Urinary bladder (tissue), 4 donors: ENCODE results near the gene NOS2. TPM values are rescaled to one million over a fixed set of nuclear protein-coding genes. Genes with fewer than 3 reads are reported as not detected.
"Not testable (repeated sequence)": the region's sequence is repeated elsewhere in the genome, so short reads cannot be mapped to it uniquely, and the experiment has no call there.

Source experiments
- DNase-seq: peaks from one replicate; pipeline ENCODE4 v3.0.0-alpha.2; 2015; ENCODE audit errors: extremely low spot score
- H3K27ac ChIP-seq: one replicate; pipeline ENCODE4 v1.5.1; 2013; ENCODE audit warnings: low read depth, mild to moderate bottlenecking, moderate library complexity
- H3K36me3 ChIP-seq: one replicate; pipeline ENCODE4 v1.6.1; 2013; ENCODE audit warnings: mild to moderate bottlenecking, moderate library complexity; ENCODE audit not compliant: insufficient read depth
- H3K4me1 ChIP-seq: one replicate; pipeline ENCODE4 v1.6.1; 2013; ENCODE audit warnings: mild to moderate bottlenecking, moderate library complexity; ENCODE audit not compliant: insufficient read depth
- H3K4me3 ChIP-seq: one replicate; pipeline ENCODE4 v1.5.1; 2013; ENCODE audit warnings: low read depth, low read length
- WGBS: extraction: QIAGEN DNeasy Blood & Tissue Kit; methylation state at CpG from one replicate; pipeline ENCODE4 v1.1.7; 2013; 5-methylcytosine and 5-hydroxymethylcytosine counted together
- polyA plus RNA-seq: library from polyadenylated mRNA; stranded (reverse); fragments of 200-250 nt; gene quantifications from one replicate; pipeline ENCODE4 v1.2.3, GENCODE V29; 2013
- total RNA-seq: library from RNA; depleted of rRNA; stranded (reverse); fragments of >200 nt; gene quantifications from one replicate; pipeline ENCODE4 v1.2.3, GENCODE V29; 2014
- donor health status: healthy with polysubstance abuse.
- donor health status: healthy.

Gene NOS2
- total and polyA plus RNA-seq, 2 donors: 0.14 to 0.26 TPM

DNA sequence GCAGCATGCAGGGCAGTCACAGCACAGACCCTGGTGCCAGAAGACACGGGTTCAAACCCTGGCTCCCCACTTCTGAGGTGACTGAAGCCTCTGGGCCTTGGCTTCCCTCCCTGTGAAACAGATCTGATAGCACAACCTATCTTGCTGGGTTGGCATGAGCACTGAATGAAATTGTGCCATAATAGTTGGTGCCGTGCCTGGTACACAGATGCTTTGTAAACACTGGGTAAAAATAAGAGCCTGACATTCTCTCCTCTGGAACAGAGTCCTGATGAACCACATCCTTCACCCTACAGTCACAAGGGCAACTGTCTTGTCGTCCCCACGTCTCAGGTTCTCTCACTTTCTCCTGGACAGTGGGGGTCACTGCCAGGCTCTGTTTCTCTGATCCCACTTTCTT, 35.7 kb downstream of the NOS2 start:
- H3K4me3 ChIP-seq: no peak overlapping the region
- H3K4me1 ChIP-seq: no peaks in the 10 kb centered on the region
- WGBS: 83% methylated on average over 4 of the region's 4 CpGs

GRCh38 chr17:27762527-27763305, 37.6 kb downstream of the NOS2 start:
- 79% methylated on average over 12 of the region's 12 CpGs for WGBS
- Histone ChIP-seq H3K27ac (no peak overlapping the region), H3K4me3 (no peak overlapping the region), H3K4me1 (no peaks in the 10 kb centered on the region), H3K36me3 (no peaks in the 10 kb centered on the region)
- DNase-seq: no peak

More for the DNA sequence above, 35.7 kb downstream of the NOS2 start:
- no peak for DNase-seq
- H3K36me3 ChIP-seq: no peaks in the 10 kb centered on the region
- H3K27ac ChIP-seq: no peak overlapping the region

DNA sequence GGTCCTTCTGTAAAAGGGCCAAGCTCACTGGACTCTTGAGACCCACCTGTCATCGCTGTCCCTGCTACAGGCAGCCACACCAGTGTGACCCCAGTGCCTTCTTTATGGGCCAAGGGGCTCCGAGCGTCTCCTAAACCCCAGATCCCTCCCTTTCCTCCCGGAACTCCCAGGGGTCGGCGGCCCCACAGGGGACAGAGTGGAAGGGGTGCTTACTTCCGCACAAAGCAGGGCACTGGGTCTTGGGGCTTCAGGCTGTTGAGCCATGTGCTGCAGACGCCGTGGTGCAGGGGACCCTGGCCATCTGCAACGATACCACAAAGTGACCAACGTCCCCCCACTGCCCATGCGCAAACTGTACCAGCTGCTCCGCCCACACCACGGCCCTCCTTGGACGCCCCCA, 39.4 kb downstream of the NOS2 start:
- WGBS: 77% methylated on average over 14 of the region's 15 CpGs
- H3K36me3 ChIP-seq, H3K27ac ChIP-seq: not testable (repeated sequence)

DNA sequence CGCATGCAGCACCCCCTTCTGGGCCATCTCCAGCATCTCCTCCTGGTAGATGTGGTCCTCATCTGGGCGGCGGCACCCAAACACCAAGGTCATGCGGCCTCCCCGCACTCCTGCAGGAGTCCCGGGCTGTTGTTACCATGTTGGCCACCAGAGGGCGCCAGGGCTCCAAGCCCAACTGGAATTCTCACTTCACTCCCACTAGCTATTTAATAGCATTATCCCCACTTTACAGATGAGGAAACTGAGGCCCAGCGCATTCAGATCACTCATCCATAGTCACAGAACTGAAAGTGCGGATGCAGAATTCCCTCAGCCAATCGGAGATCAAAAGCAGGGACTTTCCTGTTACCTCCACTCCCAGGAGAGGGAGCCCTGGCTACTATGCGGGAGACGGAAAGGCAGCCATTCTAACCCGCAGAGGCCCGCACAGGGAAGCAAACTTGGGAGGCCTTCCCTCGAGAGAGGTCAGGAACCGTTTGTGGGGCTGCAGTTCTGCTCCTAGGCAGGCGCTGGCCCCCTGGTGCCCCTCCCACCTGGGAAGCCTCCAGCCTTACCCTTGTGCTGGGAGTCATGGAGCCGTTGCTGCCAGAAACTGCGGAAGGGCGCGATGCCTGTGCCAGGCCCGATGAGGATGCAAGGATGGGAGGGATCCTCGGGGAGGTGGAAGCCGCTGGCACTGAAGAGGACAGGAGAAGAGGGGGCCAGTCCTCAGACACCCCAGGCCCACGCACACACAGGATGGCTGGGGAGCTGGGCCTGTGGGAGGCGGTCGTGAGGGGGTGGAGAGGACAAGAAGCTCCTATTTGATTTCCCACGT, 40.1 kb downstream of the NOS2 start:
- no peak for DNase-seq
- Histone ChIP-seq H3K27ac (no peak overlapping the region), H3K4me3 (no peak overlapping the region), H3K36me3 (no peaks in the 10 kb centered on the region), H3K4me1 (no peaks in the 10 kb centered on the region)
- 57% methylated on average over 28 of the region's 28 CpGs for WGBS

More for the DNA sequence above, 39.4 kb downstream of the NOS2 start:
- not testable (repeated sequence) for H3K4me3 ChIP-seq, H3K4me1 ChIP-seq, DNase-seq

GRCh38 chr17:27759528-27759927, 40.8 kb downstream of the NOS2 start:
- DNase-seq: no peak
- no peaks in the 10 kb centered on the region for H3K36me3 ChIP-seq
- H3K27ac ChIP-seq: no peak overlapping the region
- H3K4me3 ChIP-seq: no peak overlapping the region
- 85% methylated on average over 14 of the region's 14 CpGs for WGBS
- no peaks in the 10 kb centered on the region for H3K4me1 ChIP-seq

GRCh38 chr17:27756467-27757371, 43.6 kb downstream of the NOS2 start:
- no peak for DNase-seq
- Histone ChIP-seq H3K4me1 (no peaks in the 10 kb centered on the region), H3K27ac (no peak overlapping the region), H3K4me3 (no peak overlapping the region), H3K36me3 (no peaks in the 10 kb centered on the region)
- WGBS: 73% methylated on average over 17 of the region's 17 CpGs

DNA sequence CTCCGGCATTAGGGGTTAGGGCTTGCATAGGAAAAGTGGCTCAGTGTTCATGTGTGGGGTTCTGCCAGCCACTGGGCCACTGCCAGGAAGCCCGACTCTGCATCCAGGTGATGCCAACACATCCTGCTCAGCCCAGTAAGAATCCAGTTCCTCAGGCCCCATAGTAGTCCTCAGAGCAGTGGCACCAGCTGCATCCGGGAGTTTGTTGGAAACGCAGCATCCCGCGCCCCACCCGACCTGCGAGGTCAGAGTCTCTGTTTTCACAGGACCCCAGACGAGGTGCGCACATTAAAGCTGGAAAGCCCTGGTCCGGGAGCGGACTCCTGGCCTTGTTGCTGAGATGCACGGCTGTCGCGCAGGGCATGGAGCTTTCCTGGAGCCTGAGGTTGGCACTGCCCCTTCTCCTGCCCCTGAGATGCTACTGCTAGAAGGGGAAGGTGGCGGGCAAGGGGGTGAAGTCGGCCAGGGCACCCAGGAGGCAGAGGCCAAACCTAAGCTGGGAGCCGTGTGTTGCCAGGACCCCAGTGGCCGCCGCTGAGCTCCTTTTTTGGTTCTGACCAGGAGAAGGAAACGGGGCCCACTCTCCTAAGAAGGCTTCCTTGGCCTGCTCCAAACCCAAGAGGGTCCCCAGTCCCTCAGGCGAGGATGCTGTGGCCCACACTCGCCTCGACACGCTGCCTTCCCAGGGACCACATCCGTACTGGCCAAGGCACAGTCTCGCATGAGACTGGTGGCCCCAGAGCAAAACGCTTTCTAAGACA, 44.4 kb downstream of the NOS2 start:
- H3K4me3 ChIP-seq: no peak overlapping the region
- WGBS: 90% methylated on average over 28 of the region's 28 CpGs
- no peak for DNase-seq
- no peak overlapping the region for H3K27ac ChIP-seq
- H3K36me3 ChIP-seq: no peaks in the 10 kb centered on the region
- H3K4me1 ChIP-seq: no peaks in the 10 kb centered on the region

GRCh38 chr17:27754549-27754948, 45.8 kb downstream of the NOS2 start:
- H3K4me1 ChIP-seq: no peaks in the 10 kb centered on the region
- no peaks in the 10 kb centered on the region for H3K36me3 ChIP-seq
- WGBS: 93% methylated on average over 8 of the region's 8 CpGs
- DNase-seq: no peak
- H3K27ac ChIP-seq: no peak overlapping the region
- no peak overlapping the region for H3K4me3 ChIP-seq

GRCh38 chr17:27753726-27754125, 46.6 kb downstream of the NOS2 start:
- H3K4me1 ChIP-seq, H3K36me3 ChIP-seq, DNase-seq, H3K27ac ChIP-seq, H3K4me3 ChIP-seq: not testable (repeated sequence)
- WGBS: 90% methylated on average over 13 of the region's 13 CpGs

DNA sequence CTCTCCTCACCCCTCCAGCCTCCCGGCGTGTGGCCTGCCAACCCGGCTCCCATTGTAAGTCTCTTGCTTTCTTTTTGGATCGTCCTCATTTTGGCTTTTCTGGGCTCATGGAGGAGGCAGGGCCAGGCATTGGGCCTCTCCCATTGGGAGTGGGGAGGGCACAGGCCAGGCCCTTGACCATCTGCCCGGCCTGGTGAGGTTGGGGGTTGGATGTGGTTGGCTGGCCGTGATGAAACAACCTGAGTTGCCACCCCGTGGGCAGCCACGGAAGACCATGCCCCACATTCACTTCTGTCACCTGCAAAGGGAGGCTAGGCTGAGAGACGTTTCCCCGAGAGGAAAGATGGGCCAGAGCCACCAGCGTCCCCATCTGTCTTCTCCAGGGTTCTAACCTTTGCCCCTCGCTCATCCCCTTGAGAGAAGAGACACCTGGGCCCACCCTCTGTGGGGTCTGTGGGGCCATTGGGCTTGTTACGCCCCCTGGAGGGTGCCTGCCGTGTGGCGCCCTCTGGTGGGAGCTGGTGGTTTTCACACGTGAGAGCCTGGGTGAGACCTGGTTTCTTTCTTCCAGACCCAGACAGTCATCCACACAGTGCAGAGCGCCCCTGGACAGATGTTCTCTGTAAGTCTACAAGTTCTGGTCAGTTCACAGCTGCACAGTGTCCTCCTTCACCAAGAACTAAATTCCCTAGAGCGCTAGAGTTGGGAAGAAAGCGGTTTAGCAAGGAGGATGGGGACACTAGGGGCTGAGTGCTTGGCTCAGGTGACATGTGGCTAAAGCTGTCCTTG, 47.3 kb downstream of the NOS2 start:
- WGBS: 77% methylated on average over 11 of the region's 19 CpGs
- not testable (repeated sequence) for DNase-seq, H3K27ac ChIP-seq, H3K4me3 ChIP-seq, H3K36me3 ChIP-seq, H3K4me1 ChIP-seq

DNA sequence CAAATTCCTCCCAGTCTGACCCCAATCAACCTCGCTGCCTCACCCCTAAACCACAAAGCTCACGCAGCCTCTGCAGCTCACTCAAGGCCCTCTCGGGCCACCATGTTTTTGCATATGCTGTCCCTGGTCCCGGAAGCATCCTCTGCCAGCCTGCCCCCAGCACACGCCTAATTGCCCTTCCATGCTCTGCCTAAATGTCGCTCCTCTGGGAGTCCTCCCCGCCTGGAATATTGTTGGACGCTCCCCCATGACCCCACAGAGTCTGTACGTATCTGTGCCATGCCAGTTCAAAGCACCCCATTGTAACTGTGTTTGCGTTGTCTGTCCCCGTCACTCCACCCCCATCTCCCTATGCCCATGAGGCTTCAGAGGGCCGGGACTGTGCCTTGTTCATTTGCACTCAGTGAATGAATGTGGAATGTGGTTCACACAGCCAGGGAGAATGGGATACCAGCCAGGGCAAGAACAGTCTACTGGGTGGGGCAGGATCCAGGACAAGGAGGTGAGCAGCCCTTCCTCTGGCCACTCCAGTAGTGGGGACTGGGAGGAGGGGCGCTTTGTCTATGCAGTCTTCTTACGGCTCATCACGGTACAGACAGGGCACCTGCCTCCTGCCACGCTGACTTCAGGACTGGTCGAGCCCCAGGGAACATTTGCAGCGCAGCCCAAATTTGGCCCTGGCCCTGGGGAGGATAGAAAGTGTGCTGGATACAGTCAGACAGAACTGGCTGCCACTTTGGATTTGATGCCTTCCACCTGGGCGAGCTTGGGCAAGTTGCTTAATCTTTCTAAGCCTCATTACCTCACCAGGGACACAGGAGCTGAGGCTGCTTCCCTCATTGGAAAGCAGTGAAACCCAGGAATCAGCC, 48.5 kb downstream of the NOS2 start:
- no peaks in the 10 kb centered on the region for H3K4me1 ChIP-seq
- H3K36me3 ChIP-seq: no peaks in the 10 kb centered on the region
- H3K27ac ChIP-seq: no peak overlapping the region
- no peak overlapping the region for H3K4me3 ChIP-seq
- no peak for DNase-seq
- 76% methylated on average over 19 of the region's 19 CpGs for WGBS
